ENCODE results near the gene AP2S1. TPM values are rescaled to one million over a fixed set of nuclear protein-coding genes. Genes with fewer than 3 reads are reported as not detected.
"Not testable (repeated sequence)": the region's sequence is repeated elsewhere in the genome, so short reads cannot be mapped to it uniquely, and the experiment has no call there.

Gene AP2S1
- polyA plus RNA-seq, 5 donors, result 85.0 to 132 (median 108) TPM

- no peak for DNase-seq
Measured at GRCh38 chr19:46847528-46847927, 3.1 kb downstream of the AP2S1 start.

- DNase-seq, result no peak
Measured at GRCh38 chr19:46845959-46846459, 4.6 kb downstream of the AP2S1 start.

- no peak for DNase-seq
Measured at GRCh38 chr19:46844067-46844489, 6.6 kb downstream of the AP2S1 start.

GRCh38 chr19:46842791-46843190 lies 7.9 kb downstream of the AP2S1 start:
- no peak for DNase-seq

GRCh38 chr19:46841458-46842083 lies 9.1 kb downstream of the AP2S1 start:
- DNase-seq, result no peak

GRCh38 chr19:46840498-46840942 lies 10.1 kb downstream of the AP2S1 start:
- DNase-seq, result peak; percentile 72 to 79

GRCh38 chr19:46839752-46840497 lies 10.7 kb downstream of the AP2S1 start:
- DNase-seq, result no peak

- DNase-seq, result no peak
Measured at GRCh38 chr19:46838160-46838559, 12.5 kb downstream of the AP2S1 start.

- no peak for DNase-seq
Measured at GRCh38 chr19:46834984-46835383, 15.7 kb downstream of the AP2S1 start.

GRCh38 chr19:46834121-46834520 lies 16.5 kb downstream of the AP2S1 start:
- DNase-seq, result no peak

GRCh38 chr19:46830864-46831263 lies 19.8 kb downstream of the AP2S1 start:
- no peak for DNase-seq

- no peak for DNase-seq
Measured at GRCh38 chr19:46828484-46828883, 22.2 kb downstream of the AP2S1 start.

GRCh38 chr19:46825731-46826055 lies 25.0 kb downstream of the AP2S1 start:
- DNase-seq, result no peak

- no peak for DNase-seq
Measured at GRCh38 chr19:46824890-46825730, 25.5 kb downstream of the AP2S1 start.

- DNase-seq, result no peak
Measured at GRCh38 chr19:46823049-46823448, 27.6 kb downstream of the AP2S1 start.

GRCh38 chr19:46822410-46822787 lies 28.2 kb downstream of the AP2S1 start:
- DNase-seq, result not testable (repeated sequence)

- no peak for DNase-seq
Measured at GRCh38 chr19:46821512-46822409, 28.9 kb downstream of the AP2S1 start.

GRCh38 chr19:46818812-46819211 lies 31.8 kb downstream of the AP2S1 start:
- DNase-seq, result no peak

GRCh38 chr19:46815833-46816627 lies 34.6 kb downstream of the AP2S1 start:
- DNase-seq, result no peak

GRCh38 chr19:46813839-46814358 lies 36.7 kb downstream of the AP2S1 start:
- peak; percentile 66 to 70 for DNase-seq
